ENCODE results near the gene TMEM37. TPM values are rescaled to one million over a fixed set of nuclear protein-coding genes. Genes with fewer than 3 reads are reported as not detected.
"Not testable (repeated sequence)": the region's sequence is repeated elsewhere in the genome, so short reads cannot be mapped to it uniquely, and the experiment has no call there.

The TMEM37 gene, protein sequence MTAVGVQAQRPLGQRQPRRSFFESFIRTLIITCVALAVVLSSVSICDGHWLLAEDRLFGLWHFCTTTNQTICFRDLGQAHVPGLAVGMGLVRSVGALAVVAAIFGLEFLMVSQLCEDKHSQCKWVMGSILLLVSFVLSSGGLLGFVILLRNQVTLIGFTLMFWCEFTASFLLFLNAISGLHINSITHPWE
- polyA plus RNA-seq (ENCODE audit: insufficient read length): 8.3 TPM

DNA sequence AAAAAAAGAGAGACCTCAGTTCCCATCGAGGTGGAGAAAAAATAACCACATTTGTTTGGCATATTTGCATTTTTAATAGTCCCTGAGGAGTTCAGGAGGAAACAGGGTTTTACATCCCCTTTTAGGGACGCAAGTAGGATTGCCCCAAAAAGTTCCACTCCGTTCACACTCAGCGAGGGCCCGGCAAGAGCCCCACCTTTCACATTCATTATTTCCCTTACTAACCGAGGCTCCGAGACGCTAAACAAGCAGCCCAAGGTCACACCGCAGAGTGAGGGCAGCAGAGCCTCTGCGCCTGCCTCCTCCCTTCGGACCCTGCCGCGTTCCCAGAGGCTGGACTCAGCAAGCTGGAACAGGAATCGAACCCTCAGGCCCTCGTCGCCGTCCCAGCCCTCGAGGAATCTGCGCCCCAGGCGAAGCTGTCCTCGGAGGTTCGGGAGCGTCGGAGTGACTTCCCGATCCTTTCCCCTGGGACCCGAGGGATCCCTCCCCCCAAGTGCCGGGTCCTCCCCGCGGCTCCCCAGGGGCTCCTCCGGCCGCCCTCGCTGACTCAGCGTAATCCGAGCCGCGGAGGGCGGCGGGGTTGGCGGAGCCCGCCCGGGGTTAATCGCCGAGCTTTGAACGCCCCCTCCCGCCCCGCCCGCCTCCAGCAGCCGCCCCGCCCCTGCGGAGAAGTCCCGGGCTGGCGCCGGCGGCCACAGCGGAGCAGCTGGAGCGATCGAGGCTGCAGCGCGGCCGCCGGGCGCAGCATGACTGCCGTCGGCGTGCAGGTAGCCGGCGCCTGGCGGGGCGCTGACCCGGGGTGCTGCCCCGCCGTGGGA is at the start of gene TMEM37:
TMEM37 (plus strand) TSS at position 700 of the 821 bp plus-strand sequence; CDS start at position 750, 50 bp downstream.
- no peak for DNase-seq (ENCODE audit: low read depth)

DNA sequence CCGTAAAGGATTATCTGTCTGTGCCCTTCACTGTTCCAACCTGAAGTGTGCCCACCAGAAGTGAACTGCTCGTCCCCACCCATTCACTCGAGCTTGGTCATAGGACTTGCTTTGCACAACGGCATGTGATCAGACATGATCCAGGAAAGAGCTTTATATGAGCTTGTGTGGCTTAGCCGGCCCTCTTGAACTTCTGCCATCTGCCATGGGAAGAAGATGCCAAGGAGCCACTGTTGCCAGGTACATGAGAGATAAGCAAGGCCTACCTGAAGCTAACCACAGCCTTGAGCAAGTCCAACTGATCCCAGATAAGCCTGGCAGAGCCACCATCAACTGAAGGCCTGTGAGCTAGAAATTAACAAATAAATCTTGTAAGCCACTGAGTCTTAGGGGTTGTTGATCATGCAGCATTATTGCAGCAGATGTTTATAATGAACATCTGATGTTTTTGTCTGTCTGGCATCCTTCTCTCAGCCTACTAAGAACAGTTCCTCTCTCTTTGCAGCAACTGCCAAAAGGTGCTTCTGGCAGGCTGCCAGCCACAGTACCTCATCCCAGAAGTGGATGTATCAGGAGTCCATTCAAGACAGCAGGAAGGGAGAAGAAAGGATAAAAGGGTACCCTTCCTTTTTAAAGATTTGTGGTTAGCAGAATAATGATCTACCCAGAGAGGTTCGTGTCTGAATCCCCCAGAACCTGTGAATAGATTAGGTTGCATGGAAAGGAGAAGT is 48.1 kb upstream of the TMEM37 start:
- no peak for DNase-seq (ENCODE audit: low read depth)

DNA sequence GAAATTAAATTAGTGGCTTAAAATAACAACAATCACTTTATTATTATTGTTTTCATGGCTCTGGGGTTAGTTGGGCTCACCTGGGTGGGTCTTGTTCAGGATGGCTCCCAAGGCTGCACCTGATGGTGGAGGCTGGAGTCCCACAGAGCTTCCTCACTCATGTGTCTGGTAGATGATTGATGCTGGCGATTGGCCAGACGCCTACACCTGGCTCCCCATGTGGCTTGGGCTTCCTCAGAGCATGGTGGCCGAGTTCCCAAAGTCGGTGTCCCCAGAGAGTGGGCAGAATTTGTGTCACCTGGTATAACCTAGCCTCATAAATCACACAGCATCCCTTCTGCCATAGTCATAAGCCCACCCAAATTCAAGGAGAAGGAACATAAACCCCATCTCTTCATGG is 46.7 kb upstream of the TMEM37 start:
- DNase-seq (ENCODE audit: low read depth): no peak

DNA sequence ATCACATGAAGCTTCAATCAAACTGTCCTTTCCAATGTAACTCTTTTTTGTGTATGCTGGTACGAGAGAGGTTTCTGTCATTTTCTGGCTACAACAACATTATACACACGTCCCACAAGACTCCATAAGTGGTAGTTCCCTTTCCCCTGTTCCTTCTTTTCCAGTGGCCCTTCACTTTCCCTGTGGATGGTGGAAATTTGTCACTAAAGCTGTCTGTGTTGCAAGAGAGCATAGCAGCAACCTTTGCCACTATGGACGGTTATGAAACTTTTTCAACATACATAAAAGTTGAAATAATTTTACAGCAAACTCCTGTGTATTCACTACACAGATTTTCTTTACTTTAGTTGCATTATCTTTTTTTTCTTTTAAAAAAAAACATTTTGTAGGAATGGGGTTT is 46.2 kb upstream of the TMEM37 start:
- DNase-seq (ENCODE audit: low read depth): no peak

DNA sequence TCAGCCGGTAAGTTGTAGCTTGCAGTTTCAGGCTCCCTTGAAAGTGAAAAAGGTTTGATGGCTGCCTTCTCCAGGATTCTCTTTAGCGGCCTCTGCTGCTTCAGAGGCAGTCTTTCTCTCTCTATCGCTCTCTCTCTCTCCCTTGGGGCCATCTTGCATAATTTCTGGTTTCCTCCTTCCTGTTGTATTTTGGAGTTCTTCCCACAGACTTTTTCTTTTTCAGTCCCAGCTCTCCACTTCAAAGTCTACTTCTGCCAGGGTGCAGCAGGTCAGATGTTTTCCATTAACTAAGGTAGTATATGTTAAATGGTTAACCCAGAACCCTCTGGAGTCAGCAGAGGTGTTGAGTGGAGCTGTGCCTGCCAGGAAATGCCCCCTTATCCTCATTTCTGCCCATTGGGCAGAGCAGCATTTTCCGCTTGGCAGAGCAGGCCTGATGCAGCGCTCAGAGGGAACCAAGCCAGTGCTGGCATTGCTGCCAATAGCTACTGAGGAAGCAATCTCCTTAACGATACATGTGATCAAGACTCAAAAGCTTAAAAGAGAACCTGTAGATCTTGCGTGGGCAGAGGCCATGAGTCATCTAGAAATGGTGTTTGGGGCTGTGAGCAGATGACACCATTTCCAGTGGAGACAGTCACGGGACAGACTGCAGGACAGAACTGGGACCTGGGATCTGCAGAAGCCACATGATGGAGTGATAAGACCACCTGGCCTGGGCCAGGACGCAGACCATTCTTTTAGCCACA is 44.1 kb upstream of the TMEM37 start:
- DNase-seq (ENCODE audit: low read depth): peak; percentile 62

DNA sequence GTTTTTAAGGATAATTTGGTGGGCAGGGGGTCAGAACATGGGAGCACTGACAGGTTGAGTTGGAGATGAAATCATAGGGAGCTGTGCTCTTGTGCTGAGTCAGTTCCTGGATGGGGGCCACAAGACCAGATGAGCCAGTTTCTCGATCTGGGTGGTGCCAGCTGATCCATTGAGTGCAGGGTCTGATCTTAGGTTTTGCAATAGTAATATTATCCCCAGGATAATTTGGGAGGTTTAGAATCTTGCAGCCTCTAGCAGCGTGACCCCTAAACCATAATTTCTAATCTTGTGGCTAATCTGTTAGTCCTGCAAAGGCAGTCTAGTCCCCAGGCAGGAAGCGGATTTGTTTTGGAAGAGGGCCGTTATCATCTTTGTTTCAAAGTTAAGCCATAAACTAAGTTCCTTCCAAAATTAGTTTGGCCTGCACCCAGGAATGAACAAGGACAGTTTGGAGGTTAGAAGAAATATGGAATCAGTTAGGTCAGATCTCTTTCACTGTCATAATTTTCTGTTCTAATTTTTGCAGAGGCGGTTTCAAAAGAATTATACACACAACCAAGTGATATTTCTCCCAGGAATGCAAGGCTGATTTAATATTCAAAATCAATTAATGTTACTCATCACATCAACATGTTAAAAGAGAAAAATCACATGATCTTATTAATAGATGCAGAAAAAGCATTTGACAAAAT is 41.9 kb upstream of the TMEM37 start:
- DNase-seq (ENCODE audit: low read depth): no peak

DNA sequence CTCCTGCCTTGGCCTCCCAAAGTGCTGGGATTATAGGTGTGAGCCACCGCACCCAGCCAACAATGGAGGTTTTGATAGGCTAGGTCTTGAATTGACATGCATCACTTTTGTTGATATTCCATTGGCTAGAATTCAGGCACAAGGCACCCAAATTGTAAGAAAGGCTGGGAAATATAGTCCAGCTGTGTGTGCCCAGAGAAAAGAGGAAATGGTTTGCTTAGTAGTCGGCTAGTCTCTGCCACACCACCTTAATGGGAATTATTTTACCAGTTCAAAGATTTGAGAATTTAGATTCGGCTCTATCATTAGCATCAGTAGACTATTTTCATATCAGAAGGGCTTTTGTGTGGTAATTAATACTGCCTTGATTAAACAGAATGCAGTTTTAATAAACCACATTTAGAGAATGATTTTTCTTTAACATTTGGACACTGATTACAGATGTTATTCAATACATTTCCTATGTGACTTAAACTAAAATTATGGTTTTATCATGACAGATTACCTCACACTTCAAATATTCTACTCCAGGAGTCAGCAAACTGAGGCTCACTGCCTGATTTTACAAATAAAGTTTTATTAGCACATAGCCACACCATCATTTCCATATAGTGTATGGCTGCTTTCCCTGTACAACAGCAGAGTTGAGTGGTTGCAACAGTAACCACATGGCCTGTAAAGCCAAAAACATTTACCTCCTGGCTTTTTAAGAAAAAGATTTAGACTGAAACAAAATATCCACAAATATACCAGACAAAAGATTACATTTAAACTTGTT is 37.5 kb upstream of the TMEM37 start:
- DNase-seq (ENCODE audit: low read depth): no peak

DNA sequence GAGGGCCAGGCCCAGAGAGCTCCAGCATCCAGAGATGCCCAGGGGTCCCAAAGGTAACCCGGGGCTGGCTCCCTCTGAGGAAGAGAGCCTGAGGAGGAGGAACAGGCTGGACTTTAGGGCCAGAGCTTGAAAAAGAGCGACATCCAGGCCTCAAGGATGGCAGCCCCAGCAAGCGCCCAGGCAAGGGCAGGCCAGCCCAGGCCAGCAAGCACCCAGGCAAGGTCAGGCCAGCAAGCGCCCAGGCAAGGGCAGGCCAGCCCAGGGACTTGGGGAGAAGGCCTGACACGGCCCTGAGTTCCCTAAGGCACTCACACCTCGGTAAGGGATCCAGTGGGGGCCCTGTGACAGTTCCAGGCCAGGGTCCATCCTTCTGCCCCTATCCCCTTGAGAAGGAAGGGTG is 34.5 kb upstream of the TMEM37 start:
- no peak for DNase-seq (ENCODE audit: low read depth)

DNA sequence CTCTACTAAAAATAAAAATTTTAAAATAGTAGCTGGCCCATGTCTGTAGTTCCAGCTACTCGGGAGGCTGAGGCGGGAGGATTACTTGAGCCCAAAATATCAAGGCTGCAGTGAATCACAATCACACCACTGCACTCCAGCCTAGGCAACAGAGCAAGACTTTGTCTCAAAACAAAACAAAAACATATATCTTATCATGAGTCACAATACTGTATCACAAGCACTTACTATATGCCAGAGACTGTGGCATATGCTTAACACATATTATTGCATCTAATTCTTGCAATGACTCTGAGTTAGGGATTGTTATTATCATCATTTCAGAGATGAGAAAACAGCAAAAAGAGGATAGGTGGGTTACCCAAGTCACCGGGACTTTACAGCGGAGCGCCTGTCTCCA is 29.5 kb upstream of the TMEM37 start:
- DNase-seq (ENCODE audit: low read depth): no peak

DNA sequence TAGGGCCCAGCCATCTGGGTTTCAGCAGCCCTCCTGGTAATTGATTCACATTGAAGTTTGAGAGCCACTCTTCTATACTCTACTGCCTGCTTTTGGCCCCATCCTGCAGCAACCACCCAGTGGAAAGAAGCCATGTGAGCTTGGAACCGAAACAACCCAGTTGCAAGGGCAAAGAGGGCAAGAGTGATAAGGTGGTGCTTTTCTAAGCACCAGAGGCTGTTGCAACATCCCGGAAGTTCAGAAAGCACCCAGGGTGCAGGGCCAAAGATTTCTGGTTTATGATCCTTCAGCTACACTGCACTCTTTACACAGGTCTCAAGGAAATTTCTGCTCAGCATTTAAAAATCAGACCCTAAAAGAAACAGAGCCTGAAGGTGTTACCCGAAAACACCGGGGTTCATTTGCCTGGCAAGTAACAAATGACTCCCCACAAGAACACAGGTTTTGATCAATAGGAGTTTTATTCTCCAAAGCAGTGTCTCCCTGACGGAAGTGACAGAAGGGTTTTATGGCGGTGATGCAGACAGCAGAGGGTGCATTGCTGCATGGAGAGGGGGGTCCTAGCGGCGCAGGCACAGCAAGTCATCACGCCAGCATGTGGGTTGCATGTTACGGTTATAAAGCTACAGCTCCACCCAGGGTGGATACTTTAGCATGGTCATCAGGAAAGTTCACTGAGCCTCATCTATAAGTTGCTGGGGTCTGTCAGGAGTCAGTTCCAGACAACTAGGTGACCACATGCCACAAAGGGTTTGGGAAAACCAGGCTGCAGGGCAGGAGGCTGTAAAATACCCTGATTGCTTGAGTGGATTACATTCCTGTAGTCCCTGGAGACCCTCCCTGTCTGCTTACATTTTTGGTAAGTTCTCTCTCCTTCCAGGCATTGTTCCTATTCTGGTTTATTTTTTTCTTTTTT is 28.8 kb upstream of the TMEM37 start:
- DNase-seq (ENCODE audit: low read depth): no peak

DNA sequence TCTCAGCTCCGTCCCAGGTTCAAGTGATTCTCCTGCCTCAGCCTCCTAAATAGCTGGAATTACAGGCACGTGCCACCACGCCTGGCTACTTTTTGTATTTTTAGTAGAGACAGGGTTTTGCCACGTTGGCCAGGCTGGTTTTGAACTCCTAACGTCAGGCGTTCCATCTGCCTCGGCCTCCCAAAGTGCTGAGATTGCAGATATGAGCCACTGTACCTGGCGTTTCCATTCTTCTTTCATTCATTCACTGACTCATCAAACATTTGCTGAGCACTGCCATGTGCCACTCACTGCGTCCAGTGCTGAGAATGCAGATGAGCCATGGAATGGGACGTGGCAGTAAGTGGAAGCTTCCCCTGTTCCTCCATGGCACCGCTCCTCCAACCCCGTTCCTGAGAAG is 28.0 kb upstream of the TMEM37 start:
- not testable (repeated sequence) for DNase-seq (ENCODE audit: low read depth)

DNA sequence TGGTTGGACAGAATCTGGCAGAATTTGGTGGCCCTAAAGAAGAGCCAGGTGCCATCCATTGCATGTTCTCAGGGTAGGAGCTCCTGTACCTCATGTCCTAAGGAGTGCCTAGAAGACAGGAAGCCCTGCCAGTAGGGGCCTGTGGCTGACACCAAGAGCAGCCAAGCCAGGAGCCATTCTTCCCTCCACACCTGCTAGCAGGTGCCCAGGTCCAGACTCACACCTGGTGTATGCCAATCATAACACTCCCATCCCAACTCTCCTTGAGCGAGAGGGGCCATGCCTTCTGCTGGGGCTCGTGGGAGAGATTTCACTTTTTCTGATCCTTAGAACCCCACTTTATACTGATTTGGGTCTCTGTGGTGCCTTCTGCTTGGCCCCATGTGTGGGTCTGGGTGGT is 26.5 kb upstream of the TMEM37 start:
- no peak for DNase-seq (ENCODE audit: low read depth)

DNA sequence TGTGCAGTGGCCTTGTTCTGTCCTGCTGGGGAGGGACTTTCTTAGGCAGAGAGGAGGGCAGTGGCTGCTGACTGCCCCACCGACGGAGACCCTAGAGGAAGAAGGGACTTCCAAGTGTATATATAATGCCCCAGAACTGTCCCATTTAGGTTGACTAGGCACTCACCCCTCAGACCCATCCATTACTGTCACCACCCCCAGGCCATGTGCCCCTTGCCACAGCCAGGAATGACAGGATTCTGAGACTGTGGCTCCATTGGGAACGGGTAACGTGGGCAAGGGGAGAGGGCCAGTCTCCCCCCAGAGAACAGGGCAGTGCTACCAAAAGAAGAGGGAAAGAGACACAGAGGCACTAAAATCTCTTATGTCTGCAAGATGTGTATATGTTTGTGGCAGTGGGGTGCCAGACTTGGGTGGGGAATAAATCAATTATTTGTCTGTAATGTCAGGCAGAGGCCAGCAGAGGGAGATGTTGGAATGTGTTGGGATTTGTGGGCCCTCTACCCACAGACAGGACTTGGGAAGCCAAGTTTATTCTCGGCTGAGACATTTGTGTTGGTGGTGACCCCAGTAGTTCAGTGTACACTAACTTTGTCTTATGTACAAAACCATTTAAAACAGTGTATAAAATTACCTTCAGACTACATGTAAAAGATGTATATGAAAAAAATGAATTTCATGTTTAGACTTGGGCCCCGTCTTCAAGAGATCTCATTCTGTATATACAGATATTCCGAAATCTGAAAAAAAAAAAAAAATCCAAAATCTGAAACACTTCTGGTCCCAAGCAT is 24.0 kb upstream of the TMEM37 start:
- no peak for DNase-seq (ENCODE audit: low read depth)

DNA sequence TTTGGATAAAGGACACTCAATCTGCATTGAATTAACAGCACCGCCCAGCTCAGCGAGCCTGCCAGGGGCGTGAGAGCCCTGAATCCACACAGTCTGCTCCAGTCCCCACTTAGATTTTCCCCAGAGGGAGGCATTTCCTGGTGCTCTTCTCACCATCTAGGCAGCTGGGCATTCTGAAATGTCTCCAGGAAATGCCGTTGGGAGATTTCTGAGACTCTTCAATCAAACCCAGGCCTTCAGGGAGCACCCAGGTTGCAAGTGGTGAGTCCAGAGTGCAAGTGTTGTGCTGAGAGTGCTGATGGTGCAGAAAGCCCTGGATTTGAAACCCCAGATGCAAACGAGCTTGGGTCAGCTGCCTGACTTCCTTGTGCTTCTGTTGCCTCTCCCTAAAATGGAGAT is 23.4 kb upstream of the TMEM37 start:
- no peak for DNase-seq (ENCODE audit: low read depth)

DNA sequence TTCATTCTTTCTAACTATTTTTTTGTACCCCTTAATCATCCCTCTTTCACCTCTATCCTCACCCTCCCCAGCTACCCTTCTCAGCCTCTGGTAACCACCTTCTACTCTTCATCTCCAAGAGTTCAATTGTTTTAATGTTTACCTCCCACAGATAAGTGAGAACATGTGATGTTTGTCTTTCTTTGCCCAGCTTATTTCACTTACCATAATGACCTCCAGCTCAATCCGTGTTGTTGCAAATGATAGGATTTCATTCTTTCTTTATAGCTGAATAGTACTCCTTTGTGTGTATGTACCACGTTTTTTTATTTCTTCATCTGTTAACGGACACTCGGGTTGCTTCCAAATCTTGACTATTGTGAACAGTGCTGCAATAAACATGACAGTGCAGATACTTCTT is 22.1 kb upstream of the TMEM37 start:
- DNase-seq (ENCODE audit: low read depth): no peak

DNA sequence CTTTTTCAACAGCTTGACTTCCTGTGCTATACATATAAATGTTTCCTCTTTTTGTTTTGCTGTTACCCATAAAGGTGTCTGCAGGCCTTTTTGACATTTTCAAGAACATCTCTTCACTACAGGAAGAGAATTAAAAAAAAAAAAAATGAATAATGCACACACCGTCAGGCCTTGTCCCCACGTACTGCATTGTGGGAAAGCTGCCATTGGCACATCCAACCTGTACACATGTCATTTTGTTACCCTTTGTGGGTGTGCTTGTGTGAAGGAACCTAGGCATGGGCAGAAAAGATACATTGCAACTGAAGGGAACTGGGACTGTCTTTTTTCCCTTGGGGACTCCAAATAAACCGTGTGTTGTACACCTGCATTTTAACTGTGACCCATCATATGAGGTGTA is 16.8 kb upstream of the TMEM37 start:
- no peak for DNase-seq (ENCODE audit: low read depth)

DNA sequence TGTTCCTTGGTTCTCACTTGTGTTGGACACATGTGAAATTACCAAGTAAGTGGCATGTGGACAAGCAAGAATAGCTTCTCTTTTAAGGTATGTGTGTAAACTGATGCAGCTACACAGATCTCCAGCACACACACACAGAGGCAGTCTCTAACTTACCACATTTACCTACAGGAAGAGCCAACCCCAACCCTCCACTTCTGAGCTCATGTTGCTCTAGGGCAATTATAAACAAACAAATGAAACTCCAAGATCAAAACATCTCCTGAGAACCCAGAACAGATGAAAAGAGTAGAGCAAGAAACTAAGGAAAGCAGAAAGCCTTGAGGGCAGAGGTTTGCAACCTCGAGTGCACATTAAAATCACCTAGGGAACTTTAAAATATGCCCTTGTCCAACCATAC is 16.0 kb upstream of the TMEM37 start:
- DNase-seq (ENCODE audit: low read depth): no peak

DNA sequence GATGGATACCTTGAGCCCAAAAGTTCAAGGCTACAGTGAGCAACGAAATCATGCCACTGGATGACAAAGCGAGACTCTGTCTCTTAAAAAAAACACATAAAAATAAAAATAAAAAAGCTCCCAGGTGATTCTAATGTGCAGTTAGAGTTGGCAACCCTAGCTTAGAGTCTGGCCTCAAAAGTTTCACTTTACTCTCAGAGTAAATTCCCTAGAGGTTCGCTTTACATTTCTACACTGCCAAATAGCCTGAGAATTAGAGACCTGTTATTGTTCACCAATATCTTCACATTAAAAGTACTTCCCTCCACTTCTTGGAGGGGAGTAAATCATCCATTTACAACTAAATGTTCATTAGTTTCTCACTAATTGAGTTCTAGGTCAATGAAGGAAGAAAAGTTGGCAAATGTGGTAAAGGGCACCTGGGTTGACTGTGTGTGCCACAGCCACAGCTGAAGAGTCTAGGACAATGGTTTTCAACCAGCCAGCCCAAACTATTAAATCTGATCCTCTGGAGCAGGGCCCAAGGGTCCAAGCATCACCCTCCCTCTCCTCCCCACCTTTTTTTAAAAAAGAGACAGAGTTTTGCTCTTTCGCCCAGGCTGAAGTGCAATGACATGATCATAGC is 15.2 kb upstream of the TMEM37 start:
- DNase-seq (ENCODE audit: low read depth): no peak
